ENCODE data around the gene PROM1. TPM values are rescaled to one million over a fixed set of nuclear protein-coding genes. Genes with fewer than 3 reads are reported as not detected.

Gene PROM1
- polyA plus RNA-seq, 1 donor from 2014 or later: 1.1 TPM

DNA sequence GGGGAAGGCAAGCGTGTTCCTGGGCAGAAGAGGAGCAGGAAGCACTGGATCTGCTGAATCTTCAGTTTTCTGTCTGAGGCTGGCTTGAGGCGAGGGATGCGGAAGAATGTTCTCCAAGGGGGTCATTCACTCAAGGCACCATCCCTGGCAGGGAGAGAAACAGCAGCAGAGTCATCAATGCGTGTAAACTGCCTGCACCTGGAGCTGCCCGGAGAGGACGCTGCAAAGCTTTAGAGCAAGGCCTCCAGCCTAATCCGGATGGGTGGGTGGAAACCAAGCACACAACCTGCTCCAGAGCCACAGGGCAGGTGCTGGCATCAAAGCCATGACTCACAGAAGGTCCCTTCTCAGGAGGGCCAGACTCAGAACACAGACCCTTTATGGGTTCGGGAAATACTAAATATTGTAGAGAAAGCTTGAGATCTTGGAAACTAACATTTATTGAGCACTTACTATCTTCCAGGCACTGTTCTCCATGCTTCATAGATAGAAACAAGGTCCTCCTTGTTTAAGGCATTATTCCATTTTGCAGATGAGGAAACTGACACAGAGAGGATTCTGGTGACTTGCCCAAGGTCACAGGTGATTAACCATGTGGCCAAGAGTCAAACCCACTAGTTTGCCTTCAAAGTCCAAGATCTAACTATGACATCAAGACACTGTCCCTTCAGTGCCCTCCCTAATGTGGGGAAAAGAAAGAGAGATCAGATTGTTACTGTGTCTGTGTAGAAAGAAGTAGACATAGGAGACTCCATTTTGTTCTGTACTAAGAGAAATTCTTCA, 7.7 kb downstream of the PROM1 start:
- no peaks in the 10 kb centered on the region for H3F3A ChIP-seq (ENCODE audit: insufficient read depth, low read length, poor library complexity, severe bottlenecking)
- no peak overlapping the region for H3K9ac ChIP-seq (ENCODE audit: low read length)
- no peaks in the 10 kb centered on the region for H3K9me3 ChIP-seq (ENCODE audit: low read length)
- TF ChIP-seq EP300 (conservative IDR thresholded peaks at IDR 0.05; ENCODE audit: poor library complexity, severe bottlenecking) (no peak), RAD21 (conservative IDR thresholded peaks at IDR 0.05) (no peak), POLR2AphosphoS5 (IDR thresholded peaks at IDR 0.05) (no peak), TAF1 (IDR thresholded peaks at IDR 0.05; ENCODE audit: low read depth) (no peak), MXI1 (conservative IDR thresholded peaks at IDR 0.05; ENCODE audit: poor library complexity, severe bottlenecking) (no peak), EZH2 (IDR thresholded peaks at IDR 0.05; ENCODE audit: borderline replicate concordance, insufficient read depth, low read length, poor library complexity, severe bottlenecking) (no peak), SMC3 (conservative IDR thresholded peaks at IDR 0.05; ENCODE audit: poor library complexity) (no peak)
- TF ChIP-seq, protein P1, sequence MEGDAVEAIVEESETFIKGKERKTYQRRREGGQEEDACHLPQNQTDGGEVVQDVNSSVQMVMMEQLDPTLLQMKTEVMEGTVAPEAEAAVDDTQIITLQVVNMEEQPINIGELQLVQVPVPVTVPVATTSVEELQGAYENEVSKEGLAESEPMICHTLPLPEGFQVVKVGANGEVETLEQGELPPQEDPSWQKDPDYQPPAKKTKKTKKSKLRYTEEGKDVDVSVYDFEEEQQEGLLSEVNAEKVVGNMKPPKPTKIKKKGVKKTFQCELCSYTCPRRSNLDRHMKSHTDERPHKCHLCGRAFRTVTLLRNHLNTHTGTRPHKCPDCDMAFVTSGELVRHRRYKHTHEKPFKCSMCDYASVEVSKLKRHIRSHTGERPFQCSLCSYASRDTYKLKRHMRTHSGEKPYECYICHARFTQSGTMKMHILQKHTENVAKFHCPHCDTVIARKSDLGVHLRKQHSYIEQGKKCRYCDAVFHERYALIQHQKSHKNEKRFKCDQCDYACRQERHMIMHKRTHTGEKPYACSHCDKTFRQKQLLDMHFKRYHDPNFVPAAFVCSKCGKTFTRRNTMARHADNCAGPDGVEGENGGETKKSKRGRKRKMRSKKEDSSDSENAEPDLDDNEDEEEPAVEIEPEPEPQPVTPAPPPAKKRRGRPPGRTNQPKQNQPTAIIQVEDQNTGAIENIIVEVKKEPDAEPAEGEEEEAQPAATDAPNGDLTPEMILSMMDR (IDR thresholded peaks at IDR 0.05; ENCODE audit: poor library complexity, severe bottlenecking): no peak
- TF ChIP-seq, protein P2, sequence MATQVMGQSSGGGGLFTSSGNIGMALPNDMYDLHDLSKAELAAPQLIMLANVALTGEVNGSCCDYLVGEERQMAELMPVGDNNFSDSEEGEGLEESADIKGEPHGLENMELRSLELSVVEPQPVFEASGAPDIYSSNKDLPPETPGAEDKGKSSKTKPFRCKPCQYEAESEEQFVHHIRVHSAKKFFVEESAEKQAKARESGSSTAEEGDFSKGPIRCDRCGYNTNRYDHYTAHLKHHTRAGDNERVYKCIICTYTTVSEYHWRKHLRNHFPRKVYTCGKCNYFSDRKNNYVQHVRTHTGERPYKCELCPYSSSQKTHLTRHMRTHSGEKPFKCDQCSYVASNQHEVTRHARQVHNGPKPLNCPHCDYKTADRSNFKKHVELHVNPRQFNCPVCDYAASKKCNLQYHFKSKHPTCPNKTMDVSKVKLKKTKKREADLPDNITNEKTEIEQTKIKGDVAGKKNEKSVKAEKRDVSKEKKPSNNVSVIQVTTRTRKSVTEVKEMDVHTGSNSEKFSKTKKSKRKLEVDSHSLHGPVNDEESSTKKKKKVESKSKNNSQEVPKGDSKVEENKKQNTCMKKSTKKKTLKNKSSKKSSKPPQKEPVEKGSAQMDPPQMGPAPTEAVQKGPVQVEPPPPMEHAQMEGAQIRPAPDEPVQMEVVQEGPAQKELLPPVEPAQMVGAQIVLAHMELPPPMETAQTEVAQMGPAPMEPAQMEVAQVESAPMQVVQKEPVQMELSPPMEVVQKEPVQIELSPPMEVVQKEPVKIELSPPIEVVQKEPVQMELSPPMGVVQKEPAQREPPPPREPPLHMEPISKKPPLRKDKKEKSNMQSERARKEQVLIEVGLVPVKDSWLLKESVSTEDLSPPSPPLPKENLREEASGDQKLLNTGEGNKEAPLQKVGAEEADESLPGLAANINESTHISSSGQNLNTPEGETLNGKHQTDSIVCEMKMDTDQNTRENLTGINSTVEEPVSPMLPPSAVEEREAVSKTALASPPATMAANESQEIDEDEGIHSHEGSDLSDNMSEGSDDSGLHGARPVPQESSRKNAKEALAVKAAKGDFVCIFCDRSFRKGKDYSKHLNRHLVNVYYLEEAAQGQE (IDR thresholded peaks at IDR 0.05; ENCODE audit: borderline replicate concordance): no peak
- H3K4me2 ChIP-seq (ENCODE audit: low read length): no peak overlapping the region
- H3K79me2 ChIP-seq (replicated peaks; ENCODE audit: insufficient read depth, low read length): peaks cover 6% of the 10 kb centered on the region
- no peaks in the 10 kb centered on the region for H3K9me2 ChIP-seq (ENCODE audit: insufficient read depth, low read length)
- H4K20me1 ChIP-seq (ENCODE audit: insufficient read depth): no peaks in the 10 kb centered on the region
- no peaks in the 10 kb centered on the region for H3K27me3 ChIP-seq (ENCODE audit: insufficient read depth, low read depth, low read length)
- no peaks in the 10 kb centered on the region for H3K36me3 ChIP-seq (ENCODE audit: insufficient read depth, low read length)
- H3K4me3 ChIP-seq (ENCODE audit: low read length): no peak overlapping the region
- no peak overlapping the region for H3K27ac ChIP-seq (ENCODE audit: low read length)
- H2AFZ ChIP-seq (ENCODE audit: low read depth, low read length): no peak overlapping the region

DNA sequence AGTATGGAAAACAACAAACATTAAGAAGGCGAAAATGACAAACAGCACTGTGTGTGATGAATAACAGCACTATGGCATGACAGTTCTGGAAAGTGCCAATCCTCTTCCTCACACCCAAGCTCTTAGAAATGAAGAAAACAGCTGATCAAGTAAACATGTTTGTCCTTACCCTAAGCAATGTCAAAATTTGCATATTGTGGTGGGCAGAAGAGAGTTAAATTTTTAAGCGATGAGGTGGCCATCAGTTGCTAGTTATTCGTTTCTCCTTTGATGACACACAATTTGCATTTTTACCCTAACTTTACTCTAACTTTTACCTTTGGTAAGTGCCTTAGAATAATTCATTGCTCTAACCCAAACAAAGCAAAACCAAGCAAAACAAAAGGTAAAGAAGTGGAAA, 8.8 kb downstream of the PROM1 start:
- no peak overlapping the region for H3K9ac ChIP-seq (ENCODE audit: low read length)
- peaks cover 6% of the 10 kb centered on the region for H3K79me2 ChIP-seq (replicated peaks; ENCODE audit: insufficient read depth, low read length)
- no peaks in the 10 kb centered on the region for H3F3A ChIP-seq (ENCODE audit: insufficient read depth, low read length, poor library complexity, severe bottlenecking)
- no peaks in the 10 kb centered on the region for H4K20me1 ChIP-seq (ENCODE audit: insufficient read depth)
- H3K36me3 ChIP-seq (ENCODE audit: insufficient read depth, low read length): no peaks in the 10 kb centered on the region
- H2AFZ ChIP-seq (ENCODE audit: low read depth, low read length): no peak overlapping the region
- H3K4me2 ChIP-seq (ENCODE audit: low read length): no peak overlapping the region
- H3K4me3 ChIP-seq (ENCODE audit: low read length): no peak overlapping the region
- no peaks in the 10 kb centered on the region for H3K27me3 ChIP-seq (ENCODE audit: insufficient read depth, low read depth, low read length)
- H3K9me2 ChIP-seq (ENCODE audit: insufficient read depth, low read length): no peaks in the 10 kb centered on the region
- TF ChIP-seq TAF1 (IDR thresholded peaks at IDR 0.05; ENCODE audit: low read depth) (no peak), RAD21 (conservative IDR thresholded peaks at IDR 0.05) (no peak), MXI1 (conservative IDR thresholded peaks at IDR 0.05; ENCODE audit: poor library complexity, severe bottlenecking) (no peak), SMC3 (conservative IDR thresholded peaks at IDR 0.05; ENCODE audit: poor library complexity) (no peak), EP300 (conservative IDR thresholded peaks at IDR 0.05; ENCODE audit: poor library complexity, severe bottlenecking) (no peak), EZH2 (IDR thresholded peaks at IDR 0.05; ENCODE audit: borderline replicate concordance, insufficient read depth, low read length, poor library complexity, severe bottlenecking) (no peak), POLR2AphosphoS5 (IDR thresholded peaks at IDR 0.05) (no peak)
- TF ChIP-seq, protein P1 (IDR thresholded peaks at IDR 0.05; ENCODE audit: poor library complexity, severe bottlenecking): no peak
- TF ChIP-seq, protein P2 (IDR thresholded peaks at IDR 0.05; ENCODE audit: borderline replicate concordance): no peak
- H3K27ac ChIP-seq (ENCODE audit: low read length): no peak overlapping the region
- H3K9me3 ChIP-seq (ENCODE audit: low read length): no peaks in the 10 kb centered on the region
